Esophagus muscularis mucosa (tissue), 3 donors: Measurements from ENCODE around the gene HSD17B3.

Experiments used
- CTCF ChIP-seq, 3 experiments: fragments of 200-600 bp in 2 of 3; fragments of 450-650 bp in 1 of 3; sonication (generic) in 2 of 3; IDR thresholded peaks; one replicate each; pipeline ENCODE4 v1.5.1; 2017 to 2019; ENCODE audit warnings: antibody characterized with exemption in 3 of 3, mild to moderate bottlenecking in 2 of 3, moderate library complexity in 1 of 3
- POLR2A ChIP-seq: fragments of 450-650 bp; IDR thresholded peaks from one replicate; pipeline ENCODE4 v1.6.1; 2017; ENCODE audit warnings: antibody characterized with exemption, moderate library complexity, mild to moderate bottlenecking, low read depth
- POLR2AphosphoS5 ChIP-seq, 2 donors: sonication (generic); formaldehyde crosslinking; IDR thresholded peaks; one replicate each; pipeline ENCODE4 v1.6.1; 2017; ENCODE audit warnings: antibody characterized with exemption in 2 of 2

- TF ChIP-seq CTCF (IDR thresholded peaks at IDR 0.05), result no peak
- no peak for TF ChIP-seq POLR2AphosphoS5 (IDR thresholded peaks at IDR 0.05)
- TF ChIP-seq POLR2A, result no peak
Measured at GRCh38 chr9:96343515-96344360, 41.8 kb upstream of the HSD17B3 start.
